Kidney glomerular epithelial cell (primary cell): ENCODE measurements around the gene AKR1C3.
"Not testable (repeated sequence)": the region's sequence is repeated elsewhere in the genome, so short reads cannot be mapped to it uniquely, and the experiment has no call there.

Source experiments
- DNase-seq: peaks from one replicate; lab custom pipeline; 2025; lab: John Stamatoyannopoulos, UW

Gene AKR1C3

DNA sequence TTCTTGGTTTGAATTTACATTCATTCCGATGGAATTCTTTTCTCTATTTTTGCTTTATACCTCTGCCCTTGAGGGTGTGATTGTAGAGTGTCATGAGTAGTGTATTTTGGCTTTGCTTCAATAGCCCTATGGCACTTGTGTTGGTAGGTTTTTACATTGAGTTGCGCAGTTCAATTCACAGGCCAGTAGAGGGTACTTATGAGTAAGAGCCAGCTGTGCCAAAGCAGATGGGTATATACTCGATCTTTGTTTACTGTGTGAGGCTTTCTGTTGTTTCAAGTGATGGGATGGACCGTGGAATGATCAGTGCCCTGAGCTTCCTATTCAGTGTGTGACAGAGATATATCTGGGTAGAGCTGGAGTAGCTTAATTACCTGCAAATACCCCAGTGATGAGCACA is 4.3 kb upstream of the AKR1C3 start:
- DNase-seq = no peak

GRCh38 chr10:5090551-5090950 is 3.7 kb upstream of the AKR1C3 start:
- DNase-seq = no peak

- no peak for DNase-seq
Measured at GRCh38 chr10:5091196-5091595, 3.0 kb upstream of the AKR1C3 start.

DNA sequence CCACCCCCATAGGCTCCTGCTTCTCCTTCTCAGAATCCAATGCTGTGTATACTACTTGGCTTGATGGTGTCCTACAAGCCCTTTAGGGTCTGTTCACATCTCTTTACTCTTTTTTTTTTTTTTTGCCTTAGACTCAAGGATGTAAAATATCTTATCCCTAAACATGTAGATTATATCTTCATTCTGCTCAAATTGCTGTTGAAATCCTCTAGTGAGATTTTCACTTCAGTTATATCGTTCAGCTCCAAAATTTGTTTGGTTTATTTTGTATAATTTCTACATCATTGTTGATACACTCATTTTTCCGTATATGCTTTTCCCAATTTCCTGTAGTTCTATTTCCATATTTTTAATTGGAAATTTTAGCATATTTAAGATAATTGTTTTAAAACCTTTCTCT is 1.8 kb upstream of the AKR1C3 start:
- no peak for DNase-seq

DNA sequence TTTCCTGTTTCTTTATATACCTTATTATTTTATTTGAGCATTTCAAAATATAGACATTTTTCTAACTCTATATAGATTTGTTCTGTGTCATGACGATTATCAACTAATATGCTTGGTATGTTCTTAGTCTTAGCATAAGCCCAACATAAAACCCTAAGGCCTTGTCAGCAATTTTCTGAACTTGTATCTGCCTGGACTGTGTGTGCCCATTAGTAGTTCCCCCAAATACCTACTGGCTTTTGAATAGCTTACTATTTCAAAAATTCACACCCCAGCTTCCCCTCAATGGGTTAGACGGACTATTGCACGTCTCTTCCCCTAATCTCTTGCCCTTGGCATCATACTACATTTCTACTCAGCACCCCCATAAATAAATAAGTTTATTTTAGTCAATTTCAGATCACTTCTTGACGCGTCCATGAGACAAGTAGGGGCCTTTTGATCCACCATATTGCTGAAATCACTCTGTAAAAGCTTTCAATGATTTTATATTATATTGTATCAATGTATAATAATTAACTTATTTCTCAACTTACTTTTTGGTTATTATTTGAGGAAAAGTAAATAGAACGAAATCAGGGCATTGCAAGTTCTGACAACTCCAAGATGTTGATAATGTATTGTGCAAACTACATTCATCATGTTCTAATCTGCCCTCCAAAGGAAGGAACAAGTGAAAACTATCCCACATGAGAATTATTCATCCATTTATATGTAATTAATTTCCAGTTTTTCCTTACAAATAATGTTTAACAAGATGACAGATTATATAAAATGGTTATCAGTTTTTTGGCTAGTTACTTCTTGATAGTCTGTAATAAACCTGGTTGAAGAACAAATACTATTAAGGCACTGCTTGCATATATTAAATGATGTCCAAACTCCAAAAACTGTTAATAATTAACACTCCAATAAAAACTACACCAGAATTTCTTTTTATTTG is 1.1 kb upstream of the AKR1C3 start:
- DNase-seq = no peak

GRCh38 chr10:5095687-5096086 is 1.5 kb downstream of the AKR1C3 start:
- no peak for DNase-seq

GRCh38 chr10:5096108-5096507 is 1.9 kb downstream of the AKR1C3 start:
- no peak for DNase-seq

DNA sequence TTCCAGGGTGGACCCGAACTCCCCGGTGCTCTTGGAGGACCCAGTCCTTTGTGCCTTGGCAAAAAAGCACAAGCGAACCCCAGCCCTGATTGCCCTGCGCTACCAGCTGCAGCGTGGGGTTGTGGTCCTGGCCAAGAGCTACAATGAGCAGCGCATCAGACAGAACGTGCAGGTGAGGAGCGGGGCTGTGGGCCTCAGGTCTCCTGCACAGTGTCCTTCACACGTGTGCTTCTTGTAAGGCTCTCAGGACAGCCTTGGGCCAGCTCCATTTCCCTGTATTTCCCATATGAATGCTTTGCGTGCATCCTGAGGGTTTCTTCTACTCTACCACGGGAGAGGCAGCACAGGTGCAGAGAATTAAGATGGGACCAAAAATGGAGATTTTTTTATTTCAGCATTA is 8.3 kb downstream of the AKR1C3 start:
- DNase-seq = not testable (repeated sequence)

- no peak for DNase-seq
Measured at GRCh38 chr10:5103481-5103880, 9.3 kb downstream of the AKR1C3 start.

DNA sequence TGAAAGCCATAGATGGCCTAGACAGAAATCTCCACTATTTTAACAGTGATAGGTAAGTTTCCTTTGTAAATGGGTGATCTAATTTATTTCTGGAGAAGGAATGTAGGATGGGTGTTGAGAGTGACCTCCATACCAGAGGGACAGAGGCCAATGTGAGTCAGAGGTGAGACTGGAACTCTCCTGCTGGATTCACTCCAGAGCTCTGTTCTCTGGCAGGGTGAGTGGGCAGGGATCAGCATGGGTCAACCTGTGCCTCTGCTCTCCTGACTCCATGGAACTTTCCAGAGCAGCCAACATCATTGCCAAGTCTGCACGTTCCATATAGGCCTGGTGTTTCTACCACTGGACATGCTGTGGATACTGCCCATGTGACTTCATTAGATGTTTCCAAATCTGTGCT is 11.4 kb downstream of the AKR1C3 start:
- DNase-seq = no peak

DNA sequence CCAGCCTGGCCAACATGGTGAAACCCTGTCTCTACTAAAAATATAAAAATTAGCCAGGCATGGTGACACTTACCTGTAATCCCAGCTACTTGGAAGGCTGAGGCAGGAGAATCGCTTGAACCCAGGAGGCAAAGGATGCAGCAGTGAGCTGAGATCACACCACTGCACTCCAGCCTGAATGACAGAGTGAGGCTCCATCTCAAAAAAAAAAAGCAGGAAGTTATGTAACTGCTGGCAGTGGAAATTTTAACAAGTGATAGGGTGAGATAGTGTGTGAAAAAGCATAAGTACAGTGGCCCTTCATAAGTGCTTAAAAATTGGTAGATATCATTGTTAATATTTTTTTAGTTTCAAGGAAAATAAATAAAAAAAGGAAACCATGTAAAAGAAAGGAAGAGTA is 12.3 kb downstream of the AKR1C3 start:
- DNase-seq = no peak

GRCh38 chr10:5107860-5108526 is 13.8 kb downstream of the AKR1C3 start:
- no peak for DNase-seq

- DNase-seq = no peak
Measured at GRCh38 chr10:5108658-5109416, 14.6 kb downstream of the AKR1C3 start.

DNA sequence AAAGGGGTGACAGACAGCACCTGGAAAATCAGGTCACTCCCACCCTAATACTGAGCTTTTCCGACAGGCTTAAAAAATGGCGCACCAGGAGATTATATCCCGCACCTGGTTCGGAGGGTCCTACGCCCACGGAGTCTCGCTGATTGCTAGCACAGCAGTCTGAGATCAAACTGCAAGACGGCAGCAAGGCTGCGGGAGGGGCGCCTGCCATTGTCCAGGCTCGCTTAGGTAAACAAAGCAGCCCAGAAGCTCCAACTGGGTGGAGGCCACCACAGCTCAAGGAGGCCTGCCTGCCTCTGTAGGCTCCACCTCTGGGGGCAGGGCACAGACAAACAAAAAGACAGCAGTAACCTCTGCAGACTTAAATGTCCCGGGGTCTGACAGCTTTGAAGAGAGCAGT is 15.6 kb downstream of the AKR1C3 start:
- DNase-seq = not testable (repeated sequence)

- DNase-seq = no peak
Measured at GRCh38 chr10:5116621-5117020, 22.4 kb downstream of the AKR1C3 start.

DNA sequence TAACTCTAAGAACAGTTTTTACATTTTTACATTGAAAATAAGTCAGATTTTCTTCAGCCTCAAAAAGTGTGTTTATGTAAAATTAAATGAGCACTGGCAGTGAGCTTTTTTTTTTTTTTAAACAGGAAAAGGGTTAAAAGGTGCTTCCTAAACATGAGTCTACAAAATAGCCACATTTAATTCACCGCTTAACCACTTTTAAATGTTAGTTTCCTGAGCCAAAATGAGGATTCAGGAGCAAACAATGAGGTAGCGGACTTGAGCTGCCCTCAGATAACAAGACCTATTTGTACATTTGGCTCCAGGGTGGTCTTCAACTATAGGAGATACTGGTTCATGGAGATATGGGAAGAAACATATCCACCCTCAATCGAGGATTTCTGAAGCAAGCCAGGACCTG is 22.8 kb downstream of the AKR1C3 start:
- DNase-seq = no peak

DNA sequence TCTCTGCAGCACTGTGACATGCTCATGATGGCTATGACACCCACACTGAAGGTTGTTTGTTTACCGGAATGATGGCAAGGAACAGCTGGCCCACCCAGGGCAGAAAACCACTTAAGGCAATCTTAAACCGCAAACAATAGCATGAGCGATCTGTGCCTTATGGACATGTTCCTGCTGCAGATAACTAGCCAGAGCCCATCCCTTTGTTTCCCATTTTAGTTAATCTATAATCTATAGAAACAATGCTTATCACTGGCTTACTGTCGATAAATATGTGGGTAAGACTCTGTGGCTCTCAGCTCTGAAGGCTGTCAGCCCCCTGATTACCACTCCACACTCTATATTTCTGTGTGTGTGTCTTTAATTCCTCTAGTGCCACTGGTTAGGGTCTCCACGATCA is 25.8 kb downstream of the AKR1C3 start:
- DNase-seq = not testable (repeated sequence)

DNA sequence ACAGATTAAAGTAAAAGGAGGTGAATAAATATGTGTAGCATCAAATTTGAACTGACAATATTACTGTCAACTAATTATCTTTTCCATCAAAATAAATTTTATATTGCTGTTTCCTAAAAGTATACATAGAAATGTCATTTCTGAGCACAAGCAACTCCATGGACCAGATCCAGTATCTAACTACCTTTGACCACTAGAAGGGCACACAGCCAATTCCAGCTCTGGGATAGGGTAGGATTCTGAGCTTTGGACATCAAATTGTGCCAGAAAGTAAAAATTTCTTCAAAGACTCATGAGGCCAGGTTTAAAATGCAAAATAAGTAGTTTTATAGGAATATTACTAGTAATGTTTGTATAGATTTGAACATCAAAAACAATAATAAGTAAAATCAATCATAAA is 29.7 kb downstream of the AKR1C3 start:
- DNase-seq = no peak

- no peak for DNase-seq
Measured at GRCh38 chr10:5125315-5126044, 31.3 kb downstream of the AKR1C3 start.

DNA sequence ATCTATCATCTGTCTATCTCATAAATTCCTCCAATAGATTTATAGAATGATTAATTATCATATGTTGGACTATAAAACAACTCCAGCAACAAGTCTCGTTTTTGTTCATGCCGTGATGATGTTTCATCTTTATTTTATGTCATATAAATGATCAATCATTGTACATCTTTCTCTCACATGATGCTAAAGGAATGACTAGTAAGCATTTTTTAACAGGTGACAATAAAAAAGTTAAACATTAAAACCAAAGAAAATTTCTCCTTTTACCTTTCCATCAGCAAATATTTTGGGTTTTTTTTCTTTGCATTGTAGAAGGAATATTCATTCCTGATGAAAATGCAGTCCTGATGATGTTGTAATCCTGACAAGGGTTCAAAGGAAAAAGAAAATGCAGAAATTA is 41.4 kb downstream of the AKR1C3 start:
- no peak for DNase-seq

DNA sequence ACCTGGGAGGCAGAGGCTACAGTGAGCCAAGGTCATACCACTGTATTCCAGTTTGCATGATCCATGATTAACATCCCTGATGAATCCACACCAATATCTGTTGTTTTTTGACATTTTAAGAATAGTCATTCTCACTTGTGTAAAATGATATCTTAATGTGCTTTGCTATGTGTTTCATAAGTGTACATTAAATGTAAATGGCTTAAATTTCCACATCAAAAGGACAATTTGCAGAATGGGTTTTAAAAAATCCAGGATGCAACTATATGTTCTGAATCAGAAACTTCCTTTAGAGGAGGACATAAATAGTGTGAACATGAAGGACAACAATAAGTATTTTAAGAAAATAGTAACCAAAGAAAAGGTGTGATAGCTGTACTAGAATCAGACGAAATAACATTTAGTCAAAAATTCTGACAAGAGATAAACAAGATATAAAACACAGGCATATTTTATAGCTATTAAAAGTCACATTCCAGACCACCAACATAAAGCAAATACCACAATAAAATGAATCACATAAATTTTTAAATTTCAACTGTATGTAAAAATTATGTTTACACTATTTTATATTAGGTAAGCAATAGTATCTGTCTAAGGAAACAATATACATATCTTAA is 42.4 kb downstream of the AKR1C3 start:
- no peak for DNase-seq

DNA sequence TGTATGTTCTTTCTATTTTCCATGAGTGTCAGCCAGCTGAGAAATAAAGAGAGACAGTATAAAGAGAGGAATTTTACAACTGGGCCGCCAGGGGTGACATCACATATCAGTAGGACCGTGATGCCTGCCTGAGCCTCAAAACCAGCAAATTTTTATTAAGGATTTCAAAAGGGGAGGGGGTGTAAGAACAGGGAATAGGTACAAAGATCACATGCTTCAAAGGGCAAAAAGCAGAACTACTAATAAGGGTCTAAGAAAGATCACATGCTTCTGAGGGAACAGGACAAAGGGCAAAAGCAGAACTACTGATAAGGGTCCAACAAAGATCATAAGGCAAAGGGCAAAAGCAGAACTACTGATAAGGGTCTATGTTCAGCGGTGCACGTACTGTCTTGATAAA is 43.5 kb downstream of the AKR1C3 start:
- DNase-seq = not testable (repeated sequence)
